Lower leg skin (tissue), 3 donors: ENCODE data around the gene PRPS1L1.

Source experiments
- POLR2A ChIP-seq, 2 donors: fragments of 450-650 bp; IDR thresholded peaks; one replicate each; pipeline ENCODE4 v1.6.1; 2016 to 2017; ENCODE audit warnings: antibody characterized with exemption in 2 of 2, mild to moderate bottlenecking in 1 of 2, moderate library complexity in 1 of 2
- TF ChIP-seq, protein P1 (sequence below), 3 donors: fragments of 450-650 bp; IDR thresholded peaks; one replicate each; pipeline ENCODE4 v1.5.1; 2016; ENCODE audit warnings: antibody characterized with exemption in 3 of 3, mild to moderate bottlenecking in 3 of 3, moderate library complexity in 2 of 3

DNA sequence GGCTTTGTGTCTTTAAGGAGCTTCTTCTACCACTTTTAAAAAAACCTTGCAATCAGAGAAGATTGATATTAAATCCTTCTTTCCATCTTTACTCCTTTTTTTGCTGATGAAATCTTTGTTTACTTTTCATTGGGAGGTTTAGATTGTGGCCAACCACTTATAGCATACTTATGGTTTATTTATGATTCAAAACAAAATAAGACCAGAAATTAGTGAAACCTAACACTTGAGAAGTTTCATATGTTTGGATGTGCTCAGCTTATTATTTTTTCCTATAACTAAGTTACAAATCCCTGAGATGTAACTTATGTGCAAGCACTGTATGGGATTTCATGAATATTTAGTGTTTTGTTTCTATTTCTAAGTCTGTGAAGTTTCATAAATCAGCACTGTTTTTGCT, 13.5 kb upstream of the PRPS1L1 start:
- TF ChIP-seq, protein P1, sequence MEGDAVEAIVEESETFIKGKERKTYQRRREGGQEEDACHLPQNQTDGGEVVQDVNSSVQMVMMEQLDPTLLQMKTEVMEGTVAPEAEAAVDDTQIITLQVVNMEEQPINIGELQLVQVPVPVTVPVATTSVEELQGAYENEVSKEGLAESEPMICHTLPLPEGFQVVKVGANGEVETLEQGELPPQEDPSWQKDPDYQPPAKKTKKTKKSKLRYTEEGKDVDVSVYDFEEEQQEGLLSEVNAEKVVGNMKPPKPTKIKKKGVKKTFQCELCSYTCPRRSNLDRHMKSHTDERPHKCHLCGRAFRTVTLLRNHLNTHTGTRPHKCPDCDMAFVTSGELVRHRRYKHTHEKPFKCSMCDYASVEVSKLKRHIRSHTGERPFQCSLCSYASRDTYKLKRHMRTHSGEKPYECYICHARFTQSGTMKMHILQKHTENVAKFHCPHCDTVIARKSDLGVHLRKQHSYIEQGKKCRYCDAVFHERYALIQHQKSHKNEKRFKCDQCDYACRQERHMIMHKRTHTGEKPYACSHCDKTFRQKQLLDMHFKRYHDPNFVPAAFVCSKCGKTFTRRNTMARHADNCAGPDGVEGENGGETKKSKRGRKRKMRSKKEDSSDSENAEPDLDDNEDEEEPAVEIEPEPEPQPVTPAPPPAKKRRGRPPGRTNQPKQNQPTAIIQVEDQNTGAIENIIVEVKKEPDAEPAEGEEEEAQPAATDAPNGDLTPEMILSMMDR (IDR thresholded peaks at IDR 0.05) = no peak
- no peak for TF ChIP-seq POLR2A (IDR thresholded peaks at IDR 0.05)
